HepG2 (cell line): ENCODE data around the gene TXNDC11. TPM values are rescaled to one million over a fixed set of nuclear protein-coding genes. Genes with fewer than 3 reads are reported as not detected.

ENCODE experiments used
- ATAC-seq: fragments of 200-7000 bp; cut with Tn5 transposase; 3 replicates; pipeline ENCODE4 v1.9.1; 2020; ENCODE audit warnings: mild to moderate bottlenecking, moderate library complexity
- BruUV-seq: library from RNA; stranded (reverse); fragments of 400-500 nt; replicated peaks from 2 replicates; lab custom pipeline; 2021; lab: Mats Ljungman, UMichigan
- CTCF ChIA-PET: fragments of 300-600 bp; formaldehyde crosslinking; extraction: SDS; loops from one replicate; lab custom pipeline; 2021; ENCODE audit warnings: low total read pairs, inconsistent platforms, low intra/inter-chr PET ratio; lab: Yijun Ruan, JAX
- POLR2A ChIA-PET: fragments of 350-600 bp; sonication (Branson Sonifier 250); formaldehyde crosslinking; loops from one replicate; lab custom pipeline; 2020; ENCODE audit warnings: antibody characterized with exemption, inconsistent platforms; lab: Yijun Ruan, JAX
- DNase-seq: peaks from one replicate; pipeline ENCODE4 v3.0.0-alpha.2; 2015; ENCODE audit warnings: low spot score
- FAIRE-seq: peaks from 3 replicates; lab custom pipeline; 2011; peaks lifted over from hg19 to GRCh38; lab: Jason Lieb, UNC
- H2AFZ ChIP-seq: one replicate; pipeline ENCODE4 v1.6.1; 2011; ENCODE audit warnings: low read length, inconsistent platforms
- H3K27ac ChIP-seq: fragments of 300-600 bp; 3 replicates; pipeline ENCODE4 v1.8.0; 2011; ENCODE audit warnings: mixed run types, mild to moderate bottlenecking, mixed read lengths, low read length, inconsistent platforms; ENCODE audit not compliant: insufficient read depth; ENCODE audit errors: extremely low read length
- H3K27me3 ChIP-seq, 2 experiments: fragments of 200-600 bp in 1 of 2; 2 replicates in 1 of 2; 3 replicates in 1 of 2; pipeline versions ENCODE4 v1.6.0 to v1.8.0; 2011; ENCODE audit warnings: low read length in 2 of 2, mild to moderate bottlenecking in 2 of 2, moderate library complexity in 2 of 2, inconsistent platforms in 1 of 2; ENCODE audit not compliant: insufficient read depth in 2 of 2, control insufficient read depth in 1 of 2
- H3K36me3 ChIP-seq, 2 experiments: fragments of 200-600 bp in 1 of 2; replicated peaks in 1 of 2; 2 replicates in 1 of 2; 3 replicates in 1 of 2; pipeline versions ENCODE4 v1.5.1 to v1.8.0; 2011; ENCODE audit warnings: low read length in 2 of 2, inconsistent platforms in 1 of 2; ENCODE audit not compliant: insufficient read depth in 2 of 2, control insufficient read depth in 1 of 2
- H3K4me1 ChIP-seq: 2 replicates; pipeline ENCODE4 v1.5.1; 2012; ENCODE audit warnings: low read length, inconsistent platforms; ENCODE audit not compliant: insufficient read depth
- H3K4me2 ChIP-seq: 2 replicates; pipeline ENCODE4 v1.6.0; 2011; ENCODE audit warnings: low read depth, low read length, inconsistent platforms
- H3K4me3 ChIP-seq, 3 experiments: fragments of 200-600 bp in 1 of 3; sonication (generic), shearing (Covaris generic) in 1 of 3; replicated peaks in 1 of 3; 2 replicates each; pipeline ENCODE4 v1.5.1; 2011 to 2016; ENCODE audit warnings: low read length in 3 of 3, inconsistent platforms in 2 of 3, low read depth in 2 of 3, mild to moderate bottlenecking in 2 of 3, control low read depth in 1 of 3, mixed read lengths in 1 of 3; ENCODE audit not compliant: insufficient read depth in 1 of 3
- H3K79me2 ChIP-seq: one replicate; pipeline ENCODE4 v1.6.1; 2011; ENCODE audit warnings: low read length, inconsistent platforms; ENCODE audit not compliant: insufficient read depth
- H3K9ac ChIP-seq: 2 replicates; pipeline ENCODE4 v1.6.0; 2011; ENCODE audit warnings: mild to moderate bottlenecking, low read depth, low read length, inconsistent platforms; ENCODE audit not compliant: insufficient read depth
- H3K9me3 ChIP-seq: 2 replicates; pipeline ENCODE4 v1.5.1; 2012; ENCODE audit warnings: mild to moderate bottlenecking, low read length
- H4K20me1 ChIP-seq: 2 replicates; pipeline ENCODE4 v1.6.0; 2011; ENCODE audit warnings: inconsistent platforms, mild to moderate bottlenecking, low read length, moderate library complexity; ENCODE audit not compliant: insufficient read depth
- CBX5 ChIP-seq: sonication (generic); formaldehyde crosslinking; IDR thresholded peaks from 2 replicates; pipeline ENCODE4 v1.4.0; 2020; ENCODE audit warnings: missing genetic modification reagents, borderline replicate concordance
- KLF9 ChIP-seq: IDR thresholded peaks from 2 replicates; pipeline ENCODE4 v1.6.1; 2016; ENCODE audit warnings: low read depth
- KMT2A ChIP-seq: sonication (generic); formaldehyde crosslinking; IDR thresholded peaks from 2 replicates; pipeline ENCODE4 v1.4.0; 2020; ENCODE audit warnings: missing genetic modification reagents
- RBFOX2 ChIP-seq: fragments of 200-400 bp; formaldehyde crosslinking; IDR thresholded peaks from 2 replicates; pipeline ENCODE4 v1.6.1; 2017; ENCODE audit warnings: low read depth, mild to moderate bottlenecking, low read length
- RBM22 ChIP-seq: fragments of 200-400 bp; formaldehyde crosslinking; optimal IDR thresholded peaks from 2 replicates; pipeline ENCODE3; 2017; ENCODE audit warnings: mild to moderate bottlenecking, low read length, moderate library complexity
- ZFP41 ChIP-seq: sonication (generic); formaldehyde crosslinking; IDR thresholded peaks from 2 replicates; pipeline ENCODE4 v1.4.0; 2020; ENCODE audit warnings: mild to moderate bottlenecking, missing genetic modification reagents, borderline replicate concordance
- WGBS: methylation state at CpG from one replicate; pipeline ENCODE4 v1.1.6; 2017; ENCODE audit warnings: low lambda C conversion rate; 5-methylcytosine and 5-hydroxymethylcytosine counted together
- in situ Hi-C: cut with HindIII; loops from 2 replicates; pipeline ENCODE4 v1.10.0; 2017; ENCODE audit warnings: low pct_unique_long_range_greater_than_20kb; ENCODE audit not compliant: extremely low pct_ligation_motif_present
- intact Hi-C: fragments of 100-400 bp; cut with micrococcal nuclease; formaldehyde crosslinking; loops from one replicate; pipeline ENCODE4 v1.10.0; 2022; ENCODE audit not compliant: unreplicated experiment
- polyA plus RNA-seq, 8 experiments: library from polyadenylated mRNA; depleted of rRNA in 3 of 8; stranded (reverse) in 7 of 8; unstranded in 1 of 8; fragments of >200 nt; fragmentation: Illumina TruSeq in 4 of 8; extraction: Trizol in 4 of 8; gene quantifications; 2 replicates each; pipeline versions ENCODE4 v1.2.1 to v1.2.3, GENCODE V29; 2011 to 2016; ENCODE audit warnings: low read depth in 4 of 8, missing spikeins in 1 of 8, mixed read lengths in 1 of 8; ENCODE audit not compliant: insufficient read depth in 1 of 8
- total RNA-seq, 5 experiments: library from RNA; depleted of rRNA; stranded (reverse); fragments of >200 nt; fragmentation: Illumina TruSeq; extraction: Trizol; gene quantifications; 2 replicates each; pipeline ENCODE4 v1.2.3, GENCODE V29; 2016; ENCODE audit warnings: low read depth in 1 of 5

TXNDC11 gene
- total and polyA plus RNA-seq, 2 of the 13 experiments (the other 11 are each of a cell fraction or from before 2014, with no cell fraction given) = 74.9 to 123 TPM

DNA sequence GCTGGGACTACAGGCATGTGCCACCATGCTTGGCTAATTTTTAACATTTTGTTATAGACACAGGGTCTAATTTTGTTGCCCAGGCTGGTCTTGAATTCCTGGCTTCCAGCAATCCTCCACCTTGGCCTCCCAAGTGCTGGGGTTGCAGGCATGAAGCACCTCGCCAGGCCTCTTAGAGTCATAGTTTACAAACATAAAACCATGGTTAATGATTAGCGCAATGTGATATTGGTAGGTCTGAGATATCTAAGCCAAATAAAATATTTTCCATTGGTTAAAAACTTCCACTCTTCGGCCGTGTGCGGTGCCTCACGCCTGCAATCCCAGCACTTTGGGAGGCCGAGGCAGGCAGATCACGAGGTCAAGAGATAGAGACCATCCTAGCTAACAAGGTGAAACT lies 16.6 kb downstream of the TXNDC11 start (continued):
- no peak for TF ChIP-seq KLF9 (CRISPR knock-in tag)
- TF ChIP-seq ZFP41 (CRISPR knock-in tag) = no peak
- TF ChIP-seq, all 625 proteins: peak for 4

DNA sequence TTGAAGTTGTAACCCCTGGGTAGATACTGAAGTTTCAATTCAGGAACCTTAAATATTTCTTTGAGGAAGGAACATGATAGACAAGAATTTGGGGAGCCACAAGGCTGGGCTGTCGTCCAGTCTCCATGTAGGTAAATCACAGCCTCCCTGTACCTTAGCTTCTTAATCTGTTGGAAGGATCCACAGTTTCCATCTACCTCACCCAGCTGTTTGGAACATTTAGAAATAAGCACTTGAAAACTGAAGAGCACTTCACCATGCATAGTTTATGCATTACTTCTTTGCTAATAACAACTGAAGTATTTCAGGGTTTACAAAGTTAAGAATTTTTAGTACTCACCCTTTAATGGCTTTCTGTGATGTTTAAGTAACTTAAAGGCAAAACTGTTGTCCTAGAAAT lies 17.2 kb downstream of the TXNDC11 start:
- in situ Hi-C loops = no loop called here
- no TSS peak for BruUV-seq
- Histone ChIP-seq H3K79me2 (peaks cover 28% of the 10 kb centered on the region), H2AFZ (no peak overlapping the region), H3K4me2 (no peak overlapping the region), H3K27ac (no peak overlapping the region), H3K27me3 (no peaks in the 10 kb centered on the region), H4K20me1 (peaks cover 5% of the 10 kb centered on the region), H3K4me1 (peaks cover 26% of the 10 kb centered on the region), H3K9me3 (no peaks in the 10 kb centered on the region), H3K9ac (no peak overlapping the region), H3K36me3 (peaks cover 37 to 92% of the 10 kb centered on the region in 2 experiments), H3K4me3 (no peak overlapping the region)
- CTCF ChIA-PET = no interaction called here
- DNase-seq (no peak), ATAC-seq (no peak), FAIRE-seq (no peak)
- 94% methylated on average over 1 of the region's 1 CpG for WGBS
- intact Hi-C loops = no loop called here
- TF ChIP-seq RBFOX2 = 0 out of 2 replicates have a peak, but pooled peaks have one; percentile 11
- no peak for TF ChIP-seq CBX5
- POLR2A ChIA-PET = interaction anchor here (1.0 to 2.2 kb wide), 4 partner anchors 11 to 72 kb away, joined by 3 to 14 read pairs (median 6); partner anchors contain the start of genes TXNDC11 and ZC3H7A

DNA sequence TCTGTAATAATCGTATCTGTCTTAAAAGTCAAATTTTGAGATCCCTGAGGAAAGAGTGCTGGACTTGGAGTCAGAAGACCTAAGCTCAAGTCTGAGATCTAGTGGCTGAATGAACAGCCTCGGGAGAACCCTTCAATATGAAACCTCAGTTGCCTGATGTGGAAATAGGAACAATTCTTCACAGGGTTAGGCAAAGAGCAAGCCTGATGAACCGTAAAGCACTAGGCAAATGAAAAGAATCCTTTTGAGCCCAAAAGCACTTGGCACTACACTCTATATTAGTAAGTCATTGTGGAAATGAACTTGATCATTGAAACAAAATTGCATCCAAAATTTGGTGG lies 20.2 kb downstream of the TXNDC11 start:
- Histone ChIP-seq H3K9ac (no peak overlapping the region), H3K4me1 (peaks cover 41% of the 10 kb centered on the region), H3K27ac (no peak overlapping the region), H2AFZ (no peak overlapping the region), H3K27me3 (no peaks in the 10 kb centered on the region), H3K36me3 (peaks cover 28 to 81% of the 10 kb centered on the region in 2 experiments), H3K79me2 (peaks cover 9% of the 10 kb centered on the region), H3K9me3 (no peaks in the 10 kb centered on the region), H4K20me1 (peaks cover 18% of the 10 kb centered on the region), H3K4me3 (no peak overlapping the region), H3K4me2 (no peak overlapping the region)
- no peak for FAIRE-seq
- BruUV-seq = no TSS peak
- ATAC-seq = no peak
- WGBS = 96% methylated on average over 3 of the region's 3 CpGs
- intact Hi-C loops (no loop called here), in situ Hi-C loops (no loop called here)
- TF ChIP-seq RBM22 (peak; percentile 62), KMT2A (no peak)
- POLR2A ChIA-PET = interaction anchor here (0.8 kb wide), 1 partner anchor 20 kb away, joined by 4 read pairs; the partner anchor contains the start of gene TXNDC11
- DNase-seq = no peak
- CTCF ChIA-PET = no interaction called here
